AG04450 (cell line): Measurements from ENCODE around the gene TRPV2. TPM values are rescaled to one million over a fixed set of nuclear protein-coding genes. Genes with fewer than 3 reads are reported as not detected.
A peak's percentile ranks its signal among the peaks of the same experiment; 100 is the strongest.

ENCODE experiments used
- CTCF ChIA-PET: fragments of 300-600, 350-600 bp; formaldehyde crosslinking; extraction: SDS; loops from one replicate; lab custom pipeline; 2022; ENCODE audit warnings: antibody characterized with exemption, inconsistent platforms; lab: Charles Lee
- POLR2A ChIA-PET: fragments of 350-600 bp; formaldehyde crosslinking; extraction: SDS; loops from one replicate; lab custom pipeline; 2021; ENCODE audit warnings: antibody characterized with exemption, inconsistent platforms; lab: Yijun Ruan, JAX
- DNase-seq: peaks from one replicate; pipeline ENCODE4 v3.0.0-alpha.2; 2011; ENCODE audit warnings: low read depth, low spot score
- H3K27ac ChIP-seq: one replicate; pipeline ENCODE4 v1.5.1; 2012; ENCODE audit warnings: low read depth, low read length, control low read depth
- H3K27me3 ChIP-seq: one replicate; pipeline ENCODE4 v1.6.0; 2012; ENCODE audit warnings: low read length; ENCODE audit not compliant: control insufficient read depth, insufficient read depth
- H3K4me3 ChIP-seq: 2 replicates; pipeline ENCODE4 v1.5.1; 2011; ENCODE audit warnings: mild to moderate bottlenecking, low read depth, low read length, control low read depth
- H3K9me3 ChIP-seq: 2 replicates; pipeline ENCODE4 v1.5.1; 2012; ENCODE audit warnings: low read length; ENCODE audit not compliant: control insufficient read depth, insufficient read depth
- polyA plus RNA-seq: library from polyadenylated mRNA; depleted of rRNA; stranded (reverse); fragments of >200 nt; gene quantifications from 2 replicates; pipeline ENCODE4 v1.2.3, GENCODE V29; 2011
- TF ChIP-seq, protein P1 (sequence below): IDR thresholded peaks from 2 replicates; pipeline ENCODE4 v1.5.1; 2011; ENCODE audit warnings: low read depth, low read length, control low read depth, inconsistent platforms

Gene TRPV2
- polyA plus RNA-seq, 1 experiment = 30.8 TPM

DNA sequence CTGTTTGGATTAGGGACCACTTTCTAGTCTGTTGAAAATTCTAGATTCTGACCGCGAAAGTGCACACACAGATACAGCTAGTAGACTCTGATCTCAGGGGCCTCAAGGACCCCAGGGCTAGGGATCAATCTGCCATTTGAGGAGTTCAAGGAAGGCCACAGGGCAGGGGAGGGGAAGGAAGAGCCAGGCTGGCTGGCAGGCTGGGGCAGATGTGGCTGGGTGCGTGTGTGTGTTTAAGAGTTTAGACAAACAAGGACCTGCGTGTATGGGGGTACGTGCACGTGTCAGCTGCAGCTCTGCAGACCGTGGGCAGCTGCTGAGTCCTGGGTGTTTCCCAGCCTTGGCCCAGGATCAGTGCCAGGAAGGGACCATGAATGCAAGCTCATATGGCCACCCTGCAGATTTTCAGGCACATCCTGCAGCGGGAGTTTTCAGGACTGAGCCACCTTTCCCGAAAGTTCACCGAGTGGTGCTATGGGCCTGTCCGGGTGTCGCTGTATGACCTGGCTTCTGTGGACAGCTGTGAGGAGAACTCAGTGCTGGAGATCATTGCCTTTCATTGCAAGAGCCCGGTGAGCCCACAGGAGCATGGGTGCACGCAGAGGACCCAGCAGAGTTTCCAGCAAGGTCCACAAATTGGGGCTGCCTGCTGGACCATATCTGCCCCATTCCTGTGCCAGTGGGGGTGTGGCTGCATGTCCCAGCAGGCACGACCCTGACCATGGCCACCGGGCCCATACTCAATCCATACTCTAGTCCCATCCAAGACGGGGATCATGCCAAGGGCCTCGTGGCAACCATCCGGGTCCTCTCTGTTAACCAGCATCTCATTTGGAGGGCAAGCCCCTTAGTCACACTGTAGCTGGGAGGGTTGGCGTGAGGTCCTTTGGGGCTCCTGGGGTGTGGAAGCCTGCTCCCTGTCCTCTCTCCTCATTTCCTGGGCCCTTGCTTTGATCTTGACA lies 10.6 kb downstream of the TRPV2 start:
- ChIA-PET POLR2A (interaction anchor here (1.1 to 2.7 kb wide), 2 partner anchors 13 to 45 kb away, joined by 3 to 16 read pairs; partner anchors contain the start of gene UBB), CTCF (interaction anchor here (1.0 kb wide), 1 partner anchor 166 kb away, joined by 3 read pairs; no protein-coding TSS in a partner anchor)
- Histone ChIP-seq H3K27me3 (no peaks in the 10 kb centered on the region), H3K4me3 (no peak overlapping the region), H3K9me3 (no peaks in the 10 kb centered on the region), H3K27ac (no peak overlapping the region)
- TF ChIP-seq, protein P1, sequence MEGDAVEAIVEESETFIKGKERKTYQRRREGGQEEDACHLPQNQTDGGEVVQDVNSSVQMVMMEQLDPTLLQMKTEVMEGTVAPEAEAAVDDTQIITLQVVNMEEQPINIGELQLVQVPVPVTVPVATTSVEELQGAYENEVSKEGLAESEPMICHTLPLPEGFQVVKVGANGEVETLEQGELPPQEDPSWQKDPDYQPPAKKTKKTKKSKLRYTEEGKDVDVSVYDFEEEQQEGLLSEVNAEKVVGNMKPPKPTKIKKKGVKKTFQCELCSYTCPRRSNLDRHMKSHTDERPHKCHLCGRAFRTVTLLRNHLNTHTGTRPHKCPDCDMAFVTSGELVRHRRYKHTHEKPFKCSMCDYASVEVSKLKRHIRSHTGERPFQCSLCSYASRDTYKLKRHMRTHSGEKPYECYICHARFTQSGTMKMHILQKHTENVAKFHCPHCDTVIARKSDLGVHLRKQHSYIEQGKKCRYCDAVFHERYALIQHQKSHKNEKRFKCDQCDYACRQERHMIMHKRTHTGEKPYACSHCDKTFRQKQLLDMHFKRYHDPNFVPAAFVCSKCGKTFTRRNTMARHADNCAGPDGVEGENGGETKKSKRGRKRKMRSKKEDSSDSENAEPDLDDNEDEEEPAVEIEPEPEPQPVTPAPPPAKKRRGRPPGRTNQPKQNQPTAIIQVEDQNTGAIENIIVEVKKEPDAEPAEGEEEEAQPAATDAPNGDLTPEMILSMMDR = no peak
- DNase-seq = no peak

- H3K27me3 ChIP-seq = no peaks in the 10 kb centered on the region
- ChIA-PET CTCF (interaction anchor here (0.6 to 3.0 kb wide), 4 partner anchors 9 to 162 kb away, joined by 3 to 26 read pairs (median 10); no protein-coding TSS in a partner anchor), POLR2A (interaction anchor here (1.1 to 2.7 kb wide), 3 partner anchors 8 to 46 kb away, joined by 5 to 17 read pairs (median 16); partner anchors contain the start of gene UBB)
- no peak overlapping the region for H3K4me3 ChIP-seq
- H3K27ac ChIP-seq = no peak overlapping the region
- DNase-seq = no peak
- no peaks in the 10 kb centered on the region for H3K9me3 ChIP-seq
- TF ChIP-seq, protein P1 = no peak
Observed at GRCh38 chr17:16427020-16427419, 11.6 kb downstream of the TRPV2 start.

- H3K4me3 ChIP-seq = no peak overlapping the region
- peak overlapping the region; percentile 52 for H3K27ac ChIP-seq
- DNase-seq = no peak
- ChIA-PET CTCF (interaction anchor here (0.5 to 3.0 kb wide), 15 partner anchors 8 to 161 kb away, joined by 3 to 26 read pairs (median 4); no protein-coding TSS in a partner anchor), POLR2A (interaction anchor here (1.1 to 2.7 kb wide), 3 partner anchors 9 to 48 kb away, joined by 5 to 17 read pairs (median 16); partner anchors contain the start of gene UBB)
- TF ChIP-seq, protein P1 = peak; percentile 81
- no peaks in the 10 kb centered on the region for H3K9me3 ChIP-seq
- H3K27me3 ChIP-seq = no peaks in the 10 kb centered on the region
Observed at GRCh38 chr17:16428098-16428882, 12.9 kb downstream of the TRPV2 start.

DNA sequence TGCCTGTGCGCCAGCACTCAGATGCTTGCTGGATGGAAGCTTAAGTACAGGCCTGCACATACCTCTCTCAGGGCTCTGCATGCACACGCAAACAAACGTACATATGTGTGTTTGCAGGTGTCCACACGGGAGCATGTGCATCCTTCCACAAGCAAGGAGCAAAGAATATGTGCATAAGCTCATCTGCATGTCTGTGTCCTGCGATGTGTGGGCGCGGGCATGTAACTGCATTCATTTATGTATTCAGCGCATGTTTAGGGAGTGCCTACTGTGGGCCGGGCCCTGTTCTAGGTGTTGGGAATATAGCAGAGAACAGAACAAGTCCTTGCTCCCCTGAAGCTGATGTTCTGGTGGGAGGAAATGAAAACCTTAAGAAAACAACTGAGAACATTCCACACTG lies 13.7 kb downstream of the TRPV2 start:
- no peaks in the 10 kb centered on the region for H3K27me3 ChIP-seq
- POLR2A ChIA-PET = interaction anchor here (2.7 kb wide), 1 partner anchor 9 kb away, joined by 16 read pairs; no protein-coding TSS in a partner anchor
- CTCF ChIA-PET = interaction anchor here (0.9 to 3.0 kb wide), 2 partner anchors 11 to 65 kb away, joined by 3 to 26 read pairs; no protein-coding TSS in a partner anchor
- H3K9me3 ChIP-seq = no peaks in the 10 kb centered on the region
- TF ChIP-seq, protein P1 = no peak
- no peak overlapping the region for H3K4me3 ChIP-seq
- H3K27ac ChIP-seq = no peak overlapping the region
- no peak for DNase-seq
